CD4-positive, CD25-positive, alpha-beta regulatory T cell (primary cell): ENCODE data around the gene HLA-DMA. TPM values are rescaled to one million over a fixed set of nuclear protein-coding genes. Genes with fewer than 3 reads are reported as not detected.

Experiments used
- ATAC-seq, 2 donors: fragments of 150-1000 bp; cut with Tn5 transposase; one replicate each; pipeline ENCODE4 v1.10.0; 2021; ENCODE audit warnings: low read depth in 2 of 2, moderate number of reproducible peaks in 2 of 2, moderate library complexity in 1 of 2
- DNase-seq, 3 donors: peaks; one replicate each; pipeline versions ENCODE4 v3.0.0 to v3.0.0-alpha.2; 2012 to 2022; ENCODE audit warnings: mixed read lengths in 1 of 3
- H3K27ac ChIP-seq: one replicate; pipeline ENCODE4 v1.7.0; 2013; ENCODE audit warnings: mild to moderate bottlenecking, low read length; ENCODE audit not compliant: insufficient read depth, poor library complexity, severe bottlenecking
- H3K27me3 ChIP-seq: one replicate; pipeline ENCODE4 v1.7.0; 2013; ENCODE audit warnings: low read length; ENCODE audit not compliant: control insufficient read depth, insufficient read depth
- H3K36me3 ChIP-seq: one replicate; pipeline ENCODE4 v1.7.0; 2013; ENCODE audit warnings: mild to moderate bottlenecking, low read length, moderate library complexity; ENCODE audit not compliant: control insufficient read depth, insufficient read depth
- H3K4me1 ChIP-seq: 2 replicates; pipeline ENCODE4 v1.7.0; 2013; ENCODE audit warnings: mild to moderate bottlenecking, low read length; ENCODE audit not compliant: insufficient read depth, control insufficient read depth, poor library complexity, severe bottlenecking
- H3K4me3 ChIP-seq: one replicate; pipeline ENCODE4 v1.7.0; 2013; ENCODE audit warnings: low read depth, mild to moderate bottlenecking, low read length, moderate library complexity
- H3K9me3 ChIP-seq, 2 experiments: 1 replicate in 1 of 2; 2 replicates in 1 of 2; pipeline ENCODE4 v1.7.0; 2013; ENCODE audit warnings: low read length in 2 of 2, mild to moderate bottlenecking in 1 of 2, moderate library complexity in 1 of 2; ENCODE audit not compliant: control insufficient read depth in 2 of 2
- H3K27ac Mint-ChIP-seq, 3 donors: one replicate each; pipeline ENCODE4 v1.8.0; 2020 to 2022; ENCODE audit warnings: mild to moderate bottlenecking in 3 of 3, mixed read lengths in 3 of 3, moderate library complexity in 2 of 3
- H3K27me3 Mint-ChIP-seq: one replicate; pipeline ENCODE4 v1.8.0; 2022; ENCODE audit warnings: mild to moderate bottlenecking, mixed read lengths
- H3K36me3 Mint-ChIP-seq: one replicate; pipeline ENCODE4 v1.8.0; 2020; ENCODE audit warnings: mixed read lengths
- H3K4me1 Mint-ChIP-seq, 4 donors: one replicate each; pipeline ENCODE4 v1.8.0; 2020 to 2022; ENCODE audit warnings: mixed read lengths in 4 of 4, mild to moderate bottlenecking in 1 of 4
- H3K4me3 Mint-ChIP-seq, 4 donors: one replicate each; pipeline ENCODE4 v1.8.0; 2020 to 2022; ENCODE audit warnings: mild to moderate bottlenecking in 4 of 4, mixed read lengths in 4 of 4, moderate library complexity in 3 of 4
- H3K9me3 Mint-ChIP-seq, 7 donors: one replicate each; pipeline ENCODE4 v1.8.0; 2020 to 2022; ENCODE audit warnings: mixed read lengths in 7 of 7, mild to moderate bottlenecking in 3 of 7, moderate library complexity in 2 of 7
- polyA plus RNA-seq, 4 donors: library from polyadenylated mRNA; unstranded; fragments of 300-500 nt; fragmentation: Illumina TruSeq; gene quantifications; one replicate each; pipeline ENCODE4 v1.2.3, GENCODE V29; 2021
- total RNA-seq: library from RNA; stranded (reverse); gene quantifications from one replicate; pipeline ENCODE4 v1.2.3, GENCODE V29; 2022

Gene HLA-DMA
- total and polyA plus RNA-seq, 5 donors from 2014 or later: 32.3 to 89.3 (median 56.5) TPM

DNA sequence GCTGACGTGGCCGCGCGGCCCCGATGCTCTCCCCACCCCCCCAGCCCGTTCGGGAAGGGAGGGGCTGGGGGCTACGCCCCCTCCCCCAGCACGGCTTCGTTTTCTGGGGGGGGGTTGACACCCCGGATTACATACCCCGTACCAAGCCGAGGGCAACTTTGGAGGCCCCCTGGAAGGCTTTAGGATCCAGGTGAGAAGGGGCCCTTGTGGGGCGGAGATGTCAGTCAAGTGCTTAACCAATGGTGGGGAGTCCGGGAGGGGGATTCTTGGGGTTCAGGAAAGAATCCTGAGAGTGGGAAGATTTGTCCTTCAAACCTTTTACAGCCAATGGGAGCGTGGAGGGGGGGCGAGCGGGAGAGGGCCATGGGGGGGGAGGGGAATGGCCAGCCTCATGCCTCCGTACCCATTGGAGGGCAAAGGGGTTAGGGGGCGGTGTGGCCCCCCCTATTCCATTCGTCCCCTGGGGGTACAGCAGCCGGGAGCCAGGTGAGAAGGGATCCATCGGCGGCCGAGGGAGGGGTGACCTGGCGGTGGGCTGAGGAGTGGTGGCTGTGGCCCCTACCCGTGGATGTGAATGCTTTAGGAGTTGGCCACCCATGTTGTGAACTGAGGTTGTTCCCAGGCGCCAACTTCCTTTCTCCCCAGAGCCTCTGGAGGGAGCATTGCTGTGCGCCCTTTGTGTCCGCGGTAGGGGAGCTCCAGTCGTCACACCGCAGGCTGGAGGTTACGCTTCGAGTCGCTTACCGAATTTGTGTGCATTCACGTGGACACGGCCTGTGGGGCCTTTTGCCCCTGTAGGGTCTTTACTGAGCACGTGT, 16.2 kb upstream of the HLA-DMA start:
- Mint-ChIP-seq H3K4me1 (peaks cover 28 to 40% (median 32%) of the 10 kb centered on the region in 4 donors), H3K9me3 (peaks cover 0 to 3% (median 0%) of the 10 kb centered on the region in 7 donors), H3K27ac (peak overlapping the region; percentile 98 to 100 (median 99)), H3K4me3 (peak overlapping the region; percentile 94 to 98 (median 97)), H3K36me3 (peaks cover 17% of the 10 kb centered on the region), H3K27me3 (peaks cover 22% of the 10 kb centered on the region)
- no peaks in the 10 kb centered on the region for H3K9me3 ChIP-seq
- H3K27ac ChIP-seq: peak overlapping the region; percentile 98
- H3K4me3 ChIP-seq: peak overlapping the region; percentile 95
- DNase-seq: peak; percentile 48 to 72 (median 50)
- H3K36me3 ChIP-seq: no peaks in the 10 kb centered on the region
- H3K27me3 ChIP-seq: no peaks in the 10 kb centered on the region
- H3K4me1 ChIP-seq: peaks cover 58% of the 10 kb centered on the region
- peak in 1 of 2 donors; percentile 17 for ATAC-seq

DNA sequence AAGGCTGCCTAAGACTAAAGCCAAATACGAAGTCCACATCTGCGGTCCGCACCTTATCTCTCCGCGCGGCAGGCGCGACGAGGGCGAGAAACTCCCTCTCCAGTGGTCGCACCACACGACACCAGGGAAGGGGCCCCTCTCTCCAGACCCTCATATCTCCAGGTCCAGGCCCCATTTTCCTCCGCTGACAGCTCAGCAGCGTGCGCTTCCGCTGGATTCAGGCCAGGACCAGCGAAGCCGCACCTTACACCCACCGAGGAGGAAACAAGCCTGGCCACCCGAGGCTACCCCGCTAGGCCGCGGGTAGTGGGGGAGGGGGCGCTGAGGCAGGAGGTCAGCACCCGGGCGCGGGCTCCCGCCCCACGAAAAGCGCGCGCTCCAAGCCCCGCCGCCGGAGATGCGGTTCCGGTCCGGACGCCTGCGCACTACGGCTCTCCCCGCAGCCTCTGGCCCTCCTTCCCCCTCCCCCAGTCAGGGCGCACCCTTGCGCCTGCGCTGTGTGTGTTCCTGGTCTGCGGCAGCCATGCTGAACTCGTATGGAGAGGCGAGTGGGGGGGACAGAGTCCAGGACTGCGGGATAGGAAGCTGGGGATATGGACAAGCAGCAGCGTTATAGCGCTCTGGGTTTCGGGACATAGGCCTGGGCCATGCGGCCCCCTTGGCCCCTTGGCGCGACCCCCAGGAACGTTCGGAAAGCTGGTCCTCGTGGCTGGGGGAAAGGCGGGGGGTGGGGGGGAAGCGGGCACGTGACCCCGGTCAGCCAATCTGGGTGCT, 15.4 kb upstream of the HLA-DMA start, which contains the start of gene BRD2:
BRD2 (plus strand) TSS at position 502 of the 774 bp plus-strand sequence. CDS start 4,305 bp downstream, outside the sequence.
- Histone ChIP-seq H3K4me1 (peaks cover 54% of the 10 kb centered on the region), H3K36me3 (no peaks in the 10 kb centered on the region), H3K9me3 (no peaks in the 10 kb centered on the region), H3K4me3 (peak within 1 kb of the TSS; percentile 95), H3K27me3 (no peaks in the 10 kb centered on the region), H3K27ac (peak within 1 kb of the TSS; percentile 98)
- Mint-ChIP-seq H3K9me3 (peaks cover 0 to 3% (median 0%) of the 10 kb centered on the region in 7 donors), H3K36me3 (peaks cover 9% of the 10 kb centered on the region), H3K27me3 (peaks cover 22% of the 10 kb centered on the region), H3K4me1 (peaks cover 28 to 44% (median 36%) of the 10 kb centered on the region in 4 donors), H3K27ac (peak within 1 kb of the TSS; percentile 97 to 100 (median 99)), H3K4me3 (peak within 1 kb of the TSS; percentile 94 to 98 (median 97))
- ATAC-seq (peak; percentile 46), DNase-seq (peak; percentile 95 to 99 (median 97))

DNA sequence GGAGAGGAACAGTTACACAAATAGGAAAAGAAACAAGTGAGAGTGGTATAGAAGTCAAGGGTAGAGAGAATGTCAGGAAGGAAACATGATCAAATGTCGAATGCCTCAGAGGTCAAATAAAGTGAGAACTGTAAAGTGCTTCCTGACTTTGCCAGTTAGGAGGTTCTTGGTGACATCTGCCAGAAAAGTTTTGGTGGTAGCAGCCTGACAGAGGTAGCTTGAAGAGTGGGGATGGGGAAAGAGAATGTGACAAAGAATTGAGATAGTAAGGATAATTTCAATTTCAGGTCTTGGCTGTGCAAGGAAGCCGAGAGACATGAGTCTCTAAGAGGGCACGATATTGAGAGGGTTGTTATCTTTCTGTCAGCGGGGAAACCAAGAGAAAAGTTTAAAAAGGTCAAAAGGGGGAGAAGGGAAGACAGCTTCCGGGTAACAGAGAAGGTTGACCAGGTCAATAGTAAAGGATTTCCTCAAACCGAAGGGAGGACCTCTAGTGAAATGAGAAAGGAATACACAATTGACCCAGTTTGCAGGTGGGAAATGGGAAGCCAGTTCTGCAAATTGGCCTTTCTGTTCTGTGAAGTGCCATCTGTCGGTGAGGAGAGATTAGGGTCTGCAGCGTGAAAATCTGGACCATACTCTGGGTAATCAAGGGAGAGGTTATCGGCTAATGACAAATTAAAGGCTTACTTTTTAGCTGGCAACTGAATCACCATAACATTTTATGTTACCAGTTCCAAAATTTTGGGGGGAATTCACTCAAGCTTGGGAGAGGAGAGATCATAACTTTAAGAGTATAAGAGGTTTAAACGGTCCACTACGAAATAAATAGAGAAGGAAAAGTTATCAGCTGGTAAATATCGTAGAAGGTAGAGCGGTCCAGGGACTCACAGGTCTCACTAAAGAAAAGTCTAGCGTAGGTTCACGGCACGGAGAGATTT, 14.5 kb upstream of the HLA-DMA start:
- Mint-ChIP-seq H3K36me3 (peaks cover 7% of the 10 kb centered on the region), H3K27me3 (peaks cover 22% of the 10 kb centered on the region), H3K4me3 (peak overlapping the region; percentile 91 to 98 (median 95)), H3K27ac (peak overlapping the region; percentile 97 to 100 (median 99)), H3K9me3 (peaks cover 0 to 3% (median 0%) of the 10 kb centered on the region in 7 donors), H3K4me1 (peaks cover 28 to 49% (median 39%) of the 10 kb centered on the region in 4 donors)
- ATAC-seq (no peak), DNase-seq (peak in 2 of 3 donors; percentile 39 to 60)
- Histone ChIP-seq H3K9me3 (no peaks in the 10 kb centered on the region), H3K27ac (peak overlapping the region; percentile 98), H3K4me1 (peaks cover 54% of the 10 kb centered on the region), H3K4me3 (peak overlapping the region; percentile 95), H3K36me3 (no peaks in the 10 kb centered on the region), H3K27me3 (no peaks in the 10 kb centered on the region)

DNA sequence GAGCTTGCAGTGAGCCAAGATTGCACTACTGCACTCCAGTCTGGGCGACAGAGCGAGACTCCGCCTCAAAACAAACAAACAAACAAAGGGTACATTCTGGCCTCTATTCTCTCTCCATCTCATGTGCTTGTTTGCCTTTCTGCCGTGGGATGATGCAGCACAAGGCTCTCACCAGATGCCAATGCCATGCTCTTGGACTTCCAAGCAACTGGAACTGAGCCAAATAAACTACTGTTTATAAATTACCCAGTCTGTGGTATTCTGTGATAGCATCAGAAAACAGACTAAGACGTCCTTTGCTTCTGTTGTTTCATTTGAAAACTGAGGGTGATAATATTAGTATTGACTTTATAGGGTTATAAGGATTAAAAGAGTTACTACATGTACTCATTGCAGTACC, 11.9 kb upstream of the HLA-DMA start:
- DNase-seq: no peak
- Mint-ChIP-seq H3K9me3 (peaks cover 0 to 3% (median 0%) of the 10 kb centered on the region in 7 donors), H3K27ac (peak overlapping the region in 1 of 3 donors; percentile 60), H3K4me1 (peaks cover 40 to 67% (median 50%) of the 10 kb centered on the region in 4 donors), H3K36me3 (peaks cover 8% of the 10 kb centered on the region), H3K27me3 (peaks cover under 1% of the 10 kb centered on the region), H3K4me3 (peak overlapping the region in 1 of 4 donors; percentile 79)
- Histone ChIP-seq H3K27ac (no peak overlapping the region), H3K4me3 (no peak overlapping the region), H3K9me3 (no peaks in the 10 kb centered on the region), H3K4me1 (peaks cover 39% of the 10 kb centered on the region), H3K36me3 (no peaks in the 10 kb centered on the region), H3K27me3 (no peaks in the 10 kb centered on the region)
- no peak for ATAC-seq

DNA sequence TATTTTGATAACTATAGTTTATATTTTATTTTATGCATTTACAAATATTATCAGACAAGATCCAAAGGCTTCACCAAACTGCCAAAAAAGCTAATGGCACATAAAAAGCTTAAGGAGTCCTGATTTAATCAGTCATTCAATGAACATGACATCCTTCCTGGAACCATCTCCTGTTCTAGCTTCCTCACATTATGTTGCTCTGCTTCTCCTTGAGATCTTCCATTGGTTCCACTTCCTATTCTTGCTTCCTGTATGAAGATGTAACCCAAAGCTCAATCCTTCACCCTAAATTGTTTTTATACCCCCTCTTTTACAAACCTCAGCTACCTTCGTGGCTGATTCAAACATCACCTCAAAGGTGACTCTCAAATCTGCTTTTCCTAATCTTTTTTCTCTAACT, 11.0 kb upstream of the HLA-DMA start:
- Histone ChIP-seq H3K36me3 (no peaks in the 10 kb centered on the region), H3K27ac (no peak overlapping the region), H3K4me1 (peaks cover 30% of the 10 kb centered on the region), H3K27me3 (no peaks in the 10 kb centered on the region), H3K4me3 (peak overlapping the region; percentile 1), H3K9me3 (no peaks in the 10 kb centered on the region)
- peak overlapping the region in 2 of 3 donors; percentile 33 to 60 for H3K27ac Mint-ChIP-seq
- H3K9me3 Mint-ChIP-seq: peaks cover 0 to 3% (median 0%) of the 10 kb centered on the region in 7 donors
- peak overlapping the region in 3 of 4 donors; percentile 36 to 59 (median 43) for H3K4me3 Mint-ChIP-seq
- ATAC-seq (no peak), DNase-seq (no peak)
- H3K36me3 Mint-ChIP-seq: peaks cover 11% of the 10 kb centered on the region
- H3K4me1 Mint-ChIP-seq: peaks cover 43 to 71% (median 53%) of the 10 kb centered on the region in 4 donors
- no peaks in the 10 kb centered on the region for H3K27me3 Mint-ChIP-seq

- H3K9me3 ChIP-seq: no peaks in the 10 kb centered on the region
- DNase-seq: no peak
- H3K36me3 ChIP-seq: no peaks in the 10 kb centered on the region
- peaks cover 16% of the 10 kb centered on the region for H3K36me3 Mint-ChIP-seq
- no peaks in the 10 kb centered on the region for H3K27me3 ChIP-seq
- H3K4me1 Mint-ChIP-seq: peaks cover 38 to 70% (median 48%) of the 10 kb centered on the region in 4 donors
- H3K4me3 Mint-ChIP-seq: peak overlapping the region in 1 of 4 donors; percentile 44
- H3K27ac Mint-ChIP-seq: peak overlapping the region in 2 of 3 donors; percentile 6 to 38
- H3K27me3 Mint-ChIP-seq: no peaks in the 10 kb centered on the region
- no peak overlapping the region for H3K4me3 ChIP-seq
- H3K9me3 Mint-ChIP-seq: peaks cover 0 to 2% (median 0%) of the 10 kb centered on the region in 7 donors
- ATAC-seq: no peak
- H3K4me1 ChIP-seq: peaks cover 20% of the 10 kb centered on the region
- no peak overlapping the region for H3K27ac ChIP-seq
Observed at GRCh38 chr6:32962213-32962826, 9.4 kb upstream of the HLA-DMA start.
